Measurements from ENCODE around the gene RERG. TPM values are rescaled to one million over a fixed set of nuclear protein-coding genes. Genes with fewer than 3 reads are reported as not detected.

Gene RERG
- total and polyA plus RNA-seq, 2 experiments from 2014 or later: 1.1 to 1.5 TPM

- no peak overlapping the region for H3K4me3 ChIP-seq
- no peaks in the 10 kb centered on the region for H3K4me1 ChIP-seq (ENCODE audit: insufficient read depth)
- no peak for DNase-seq (ENCODE audit: low spot score)
- Mint-ChIP-seq H3K4me3 (no peak overlapping the region), H3K9me3 (no peaks in the 10 kb centered on the region), H3K36me3 (ENCODE audit: low read depth) (no peaks in the 10 kb centered on the region), H3K4me1 (no peaks in the 10 kb centered on the region), H3K27me3 (ENCODE audit: insufficient read depth, low read depth, poor library complexity) (no peaks in the 10 kb centered on the region), H3K27ac (no peak overlapping the region)
- no peaks in the 10 kb centered on the region for H4K20me1 ChIP-seq (replicated peaks; ENCODE audit: insufficient read depth)
- no peaks in the 10 kb centered on the region for H3K27me3 ChIP-seq (ENCODE audit: insufficient read depth)
- TF ChIP-seq EZH2phosphoT487 (IDR thresholded peaks at IDR 0.05; ENCODE audit: unreplicated experiment) (no peak), ZNF462 (CRISPR knock-in tag; IDR thresholded peaks at IDR 0.05) (no peak), ZNF114 (CRISPR knock-in tag; IDR thresholded peaks at IDR 0.05) (no peak), STAT1 (IDR thresholded peaks at IDR 0.05; ENCODE audit: unreplicated experiment) (no peak), POLR2AphosphoS5 (IDR thresholded peaks at IDR 0.05; ENCODE audit: low read depth) (no peak), JUNB (IDR thresholded peaks at IDR 0.05; ENCODE audit: unreplicated experiment) (no peak), ZNF331 (CRISPR knock-in tag; IDR thresholded peaks at IDR 0.05; ENCODE audit: low read depth) (no peak), NANOG (IDR thresholded peaks at IDR 0.05; ENCODE audit: borderline replicate concordance) (no peak), EZH2 (IDR thresholded peaks at IDR 0.05; ENCODE audit: low read depth, unreplicated experiment) (no peak), ETS1 (IDR thresholded peaks at IDR 0.05) (no peak), CREB1 (CRISPR knock-in tag; IDR thresholded peaks at IDR 0.05; ENCODE audit: low read depth) (no peak)
- TF ChIP-seq, protein P1, sequence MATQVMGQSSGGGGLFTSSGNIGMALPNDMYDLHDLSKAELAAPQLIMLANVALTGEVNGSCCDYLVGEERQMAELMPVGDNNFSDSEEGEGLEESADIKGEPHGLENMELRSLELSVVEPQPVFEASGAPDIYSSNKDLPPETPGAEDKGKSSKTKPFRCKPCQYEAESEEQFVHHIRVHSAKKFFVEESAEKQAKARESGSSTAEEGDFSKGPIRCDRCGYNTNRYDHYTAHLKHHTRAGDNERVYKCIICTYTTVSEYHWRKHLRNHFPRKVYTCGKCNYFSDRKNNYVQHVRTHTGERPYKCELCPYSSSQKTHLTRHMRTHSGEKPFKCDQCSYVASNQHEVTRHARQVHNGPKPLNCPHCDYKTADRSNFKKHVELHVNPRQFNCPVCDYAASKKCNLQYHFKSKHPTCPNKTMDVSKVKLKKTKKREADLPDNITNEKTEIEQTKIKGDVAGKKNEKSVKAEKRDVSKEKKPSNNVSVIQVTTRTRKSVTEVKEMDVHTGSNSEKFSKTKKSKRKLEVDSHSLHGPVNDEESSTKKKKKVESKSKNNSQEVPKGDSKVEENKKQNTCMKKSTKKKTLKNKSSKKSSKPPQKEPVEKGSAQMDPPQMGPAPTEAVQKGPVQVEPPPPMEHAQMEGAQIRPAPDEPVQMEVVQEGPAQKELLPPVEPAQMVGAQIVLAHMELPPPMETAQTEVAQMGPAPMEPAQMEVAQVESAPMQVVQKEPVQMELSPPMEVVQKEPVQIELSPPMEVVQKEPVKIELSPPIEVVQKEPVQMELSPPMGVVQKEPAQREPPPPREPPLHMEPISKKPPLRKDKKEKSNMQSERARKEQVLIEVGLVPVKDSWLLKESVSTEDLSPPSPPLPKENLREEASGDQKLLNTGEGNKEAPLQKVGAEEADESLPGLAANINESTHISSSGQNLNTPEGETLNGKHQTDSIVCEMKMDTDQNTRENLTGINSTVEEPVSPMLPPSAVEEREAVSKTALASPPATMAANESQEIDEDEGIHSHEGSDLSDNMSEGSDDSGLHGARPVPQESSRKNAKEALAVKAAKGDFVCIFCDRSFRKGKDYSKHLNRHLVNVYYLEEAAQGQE (IDR thresholded peaks at IDR 0.05; ENCODE audit: unreplicated experiment): no peak
- TF ChIP-seq, protein P2, sequence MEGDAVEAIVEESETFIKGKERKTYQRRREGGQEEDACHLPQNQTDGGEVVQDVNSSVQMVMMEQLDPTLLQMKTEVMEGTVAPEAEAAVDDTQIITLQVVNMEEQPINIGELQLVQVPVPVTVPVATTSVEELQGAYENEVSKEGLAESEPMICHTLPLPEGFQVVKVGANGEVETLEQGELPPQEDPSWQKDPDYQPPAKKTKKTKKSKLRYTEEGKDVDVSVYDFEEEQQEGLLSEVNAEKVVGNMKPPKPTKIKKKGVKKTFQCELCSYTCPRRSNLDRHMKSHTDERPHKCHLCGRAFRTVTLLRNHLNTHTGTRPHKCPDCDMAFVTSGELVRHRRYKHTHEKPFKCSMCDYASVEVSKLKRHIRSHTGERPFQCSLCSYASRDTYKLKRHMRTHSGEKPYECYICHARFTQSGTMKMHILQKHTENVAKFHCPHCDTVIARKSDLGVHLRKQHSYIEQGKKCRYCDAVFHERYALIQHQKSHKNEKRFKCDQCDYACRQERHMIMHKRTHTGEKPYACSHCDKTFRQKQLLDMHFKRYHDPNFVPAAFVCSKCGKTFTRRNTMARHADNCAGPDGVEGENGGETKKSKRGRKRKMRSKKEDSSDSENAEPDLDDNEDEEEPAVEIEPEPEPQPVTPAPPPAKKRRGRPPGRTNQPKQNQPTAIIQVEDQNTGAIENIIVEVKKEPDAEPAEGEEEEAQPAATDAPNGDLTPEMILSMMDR (conservative IDR thresholded peaks at IDR 0.05; ENCODE audit: low read depth in 2 of 2): no peak
- no peaks in the 10 kb centered on the region for H3K79me2 ChIP-seq (replicated peaks; ENCODE audit: insufficient read depth)
- ATAC-seq: no peak
- no peak overlapping the region for H3K27ac ChIP-seq (ENCODE audit: low read depth)
- no peaks in the 10 kb centered on the region for H3K9me2 ChIP-seq (ENCODE audit: insufficient read depth)
- no peaks in the 10 kb centered on the region for H3K36me3 ChIP-seq (ENCODE audit: insufficient read depth)
- H2AFZ ChIP-seq: no peak overlapping the region
- H3K4me2 ChIP-seq: no peak overlapping the region
- H3F3A ChIP-seq (replicated peaks; ENCODE audit: low read depth): no peaks in the 10 kb centered on the region
Observed at GRCh38 chr12:15232959-15233358, 11.7 kb upstream of the RERG start.
